ENCODE data around the gene NAA40.

- TF ChIP-seq CTCF (IDR thresholded peaks at IDR 0.05) (no peak), POLR2A (IDR thresholded peaks at IDR 0.05) (no peak)
These were observed 45.4 kb upstream of the NAA40 start for GRCh38 chr11:63893355-63893754.
